Kidney tubule cell (primary cell): ENCODE measurements around the gene DNAL4.

Experiments used
- DNase-seq: peaks from one replicate; pipeline ENCODE4 v3.0.0-alpha.2; 2018; ENCODE audit warnings: low spot score

The DNAL4 gene

GRCh38 chr22:38758276-38758945 is 35.5 kb downstream of the DNAL4 start:
- DNase-seq, result no peak

GRCh38 chr22:38757464-38757757 is 36.5 kb downstream of the DNAL4 start:
- DNase-seq, result no peak

GRCh38 chr22:38756711-38757463 is 37.1 kb downstream of the DNAL4 start:
- DNase-seq, result no peak

- peak; percentile 88 for DNase-seq
Observed at GRCh38 chr22:38755911-38756532, 37.9 kb downstream of the DNAL4 start, which contains the start of gene SUN2. SUN2 (minus strand) TSS chr22:38755998; CDS start chr22:38752628, 3,370 bp downstream.

- peak; percentile 92 for DNase-seq
Observed at GRCh38 chr22:38755155-38755910, 38.6 kb downstream of the DNAL4 start.

- DNase-seq, result peak; percentile 21
Observed at GRCh38 chr22:38754751-38755154, 39.2 kb downstream of the DNAL4 start.

GRCh38 chr22:38753948-38754750 is 39.8 kb downstream of the DNAL4 start:
- peak; percentile 68 for DNase-seq

GRCh38 chr22:38751422-38752346 is 42.3 kb downstream of the DNAL4 start:
- DNase-seq, result no peak

GRCh38 chr22:38751066-38751421 is 42.9 kb downstream of the DNAL4 start:
- DNase-seq, result no peak

GRCh38 chr22:38750638-38751037 is 43.3 kb downstream of the DNAL4 start:
- DNase-seq, result no peak

- no peak for DNase-seq
Observed at GRCh38 chr22:38750104-38750503, 43.8 kb downstream of the DNAL4 start.

GRCh38 chr22:38748487-38749136 is 45.3 kb downstream of the DNAL4 start:
- no peak for DNase-seq

- no peak for DNase-seq
Observed at GRCh38 chr22:38745676-38746460, 48.1 kb downstream of the DNAL4 start.

GRCh38 chr22:38744981-38745380 is 49.0 kb downstream of the DNAL4 start:
- no peak for DNase-seq

- no peak for DNase-seq
Observed at GRCh38 chr22:38742176-38742942, 51.6 kb downstream of the DNAL4 start.

GRCh38 chr22:38741576-38741975 is 52.4 kb downstream of the DNAL4 start:
- DNase-seq, result no peak

- no peak for DNase-seq
Observed at GRCh38 chr22:38741166-38741565, 52.8 kb downstream of the DNAL4 start.

- DNase-seq, result no peak
Observed at GRCh38 chr22:38740754-38741153, 53.2 kb downstream of the DNAL4 start.
